HCT116 (cell line): ENCODE measurements around the gene MYRFL.

Source experiments
- CTCF ChIP-seq, 3 experiments: fragments of 200-600 bp in 1 of 3; sonication (generic) in 1 of 3; IDR thresholded peaks in 2 of 3; conservative IDR thresholded peaks in 1 of 3; 2 replicates each; pipeline ENCODE4 v1.5.1; 2012 to 2017; ENCODE audit warnings: low read depth in 2 of 3, low read length in 2 of 3, antibody characterized with exemption in 1 of 3, borderline replicate concordance in 1 of 3, control low read depth in 1 of 3, mild to moderate bottlenecking in 1 of 3, mixed read lengths in 1 of 3, mixed run types in 1 of 3, moderate library complexity in 1 of 3; ENCODE audit not compliant: insufficient read depth in 1 of 3
- EZH2 ChIP-seq: fragments of 200-600 bp; sonication (generic); IDR thresholded peaks from 2 replicates; pipeline ENCODE4 v1.6.1; 2017; ENCODE audit warnings: antibody characterized with exemption, mixed run types
- POLR2A ChIP-seq: IDR thresholded peaks from 2 replicates; pipeline ENCODE4 v1.7.0; 2011; ENCODE audit warnings: borderline replicate concordance; ENCODE audit not compliant: insufficient read depth, insufficient read length; ENCODE audit errors: extremely low read depth
- SP1 ChIP-seq: IDR thresholded peaks from 2 replicates; pipeline ENCODE4 v1.6.1; 2012; ENCODE audit warnings: low read depth
- ZFX ChIP-seq: fragments of 450-650 bp; IDR thresholded peaks from 2 replicates; pipeline ENCODE4 v1.6.1; 2017

GRCh38 chr12:69984241-69984640 is 159.2 kb downstream of the MYRFL start:
- TF ChIP-seq CTCF (IDR thresholded peaks at IDR 0.05 in 2 of 3, conservative IDR thresholded peaks at IDR 0.05 in 1 of 3; ENCODE audit: borderline replicate concordance in 1 of 3, insufficient read depth in 1 of 3, low read depth in 2 of 3, low read length in 2 of 3) (no peak), POLR2A (no peak), SP1 (no peak), EZH2 (no peak), ZFX (no peak)
